ENCODE measurements around the gene TMEM132A.

DNA sequence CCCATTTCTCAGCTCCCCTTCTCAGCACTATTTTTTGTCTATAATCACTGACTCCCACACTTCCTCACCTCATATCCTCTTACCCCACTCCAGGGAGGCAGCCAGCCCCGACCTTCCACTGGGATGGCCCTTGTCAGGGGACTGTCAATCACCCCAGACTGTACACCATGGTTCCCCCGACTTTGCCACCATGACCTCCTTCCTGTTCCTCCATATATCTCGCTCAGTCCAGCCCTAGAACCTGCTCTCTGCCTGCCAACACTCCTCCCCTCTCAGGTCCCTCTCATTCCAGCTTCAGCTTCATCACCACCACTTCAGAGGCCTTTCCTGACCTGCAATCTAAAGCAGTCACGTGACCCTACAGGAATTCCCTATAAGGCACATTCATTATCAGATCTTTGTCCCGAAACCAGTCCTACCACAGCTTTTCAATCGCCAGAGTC, 34.4 kb upstream of the TMEM132A start:
- no peak for TF ChIP-seq ESRRA (IDR thresholded peaks at IDR 0.05; ENCODE audit: low read length)
- TF ChIP-seq, protein P1, sequence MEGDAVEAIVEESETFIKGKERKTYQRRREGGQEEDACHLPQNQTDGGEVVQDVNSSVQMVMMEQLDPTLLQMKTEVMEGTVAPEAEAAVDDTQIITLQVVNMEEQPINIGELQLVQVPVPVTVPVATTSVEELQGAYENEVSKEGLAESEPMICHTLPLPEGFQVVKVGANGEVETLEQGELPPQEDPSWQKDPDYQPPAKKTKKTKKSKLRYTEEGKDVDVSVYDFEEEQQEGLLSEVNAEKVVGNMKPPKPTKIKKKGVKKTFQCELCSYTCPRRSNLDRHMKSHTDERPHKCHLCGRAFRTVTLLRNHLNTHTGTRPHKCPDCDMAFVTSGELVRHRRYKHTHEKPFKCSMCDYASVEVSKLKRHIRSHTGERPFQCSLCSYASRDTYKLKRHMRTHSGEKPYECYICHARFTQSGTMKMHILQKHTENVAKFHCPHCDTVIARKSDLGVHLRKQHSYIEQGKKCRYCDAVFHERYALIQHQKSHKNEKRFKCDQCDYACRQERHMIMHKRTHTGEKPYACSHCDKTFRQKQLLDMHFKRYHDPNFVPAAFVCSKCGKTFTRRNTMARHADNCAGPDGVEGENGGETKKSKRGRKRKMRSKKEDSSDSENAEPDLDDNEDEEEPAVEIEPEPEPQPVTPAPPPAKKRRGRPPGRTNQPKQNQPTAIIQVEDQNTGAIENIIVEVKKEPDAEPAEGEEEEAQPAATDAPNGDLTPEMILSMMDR (IDR thresholded peaks at IDR 0.05 in 2 of 3, conservative IDR thresholded peaks at IDR 0.05 in 1 of 3; ENCODE audit: control insufficient read depth in 2 of 3, extremely low read depth in 1 of 3, insufficient read depth in 1 of 3, low read depth in 3 of 3, low read length in 3 of 3) = no peak
